Suprapubic skin (tissue), 4 donors: Measurements from ENCODE around the gene MCU. TPM values are rescaled to one million over a fixed set of nuclear protein-coding genes. Genes with fewer than 3 reads are reported as not detected.

Source experiments
- DNase-seq, 2 donors: peaks; one replicate each; pipeline ENCODE4 v3.0.0-alpha.2; 2019; ENCODE audit warnings: low spot score in 2 of 2
- H3K27ac ChIP-seq: fragments of 200-600 bp; sonication (generic); one replicate; pipeline ENCODE4 v1.5.1; 2019
- H3K27me3 ChIP-seq: fragments of 200-600 bp; sonication (generic); one replicate; pipeline ENCODE4 v1.5.1; 2019
- H3K36me3 ChIP-seq: fragments of 200-600 bp; sonication (generic); one replicate; pipeline ENCODE4 v1.5.1; 2019
- H3K4me1 ChIP-seq: fragments of 200-600 bp; sonication (generic); one replicate; pipeline ENCODE4 v1.5.1; 2019
- H3K4me3 ChIP-seq: fragments of 200-600 bp; sonication (generic); one replicate; pipeline ENCODE4 v1.5.1; 2019; ENCODE audit warnings: mild to moderate bottlenecking
- H3K9me3 ChIP-seq: fragments of 200-600 bp; sonication (generic); one replicate; pipeline ENCODE4 v1.5.1; 2019
- CTCF ChIP-seq, 2 donors: fragments of 200-600 bp in 1 of 2; fragments of 450-650 bp in 1 of 2; sonication (generic) in 1 of 2; IDR thresholded peaks; one replicate each; pipeline ENCODE4 v1.5.1; 2016 to 2019; ENCODE audit warnings: antibody characterized with exemption in 2 of 2, mild to moderate bottlenecking in 1 of 2, moderate library complexity in 1 of 2
- EP300 ChIP-seq: sonication (generic); formaldehyde crosslinking; IDR thresholded peaks from one replicate; pipeline ENCODE4 v1.6.1; 2017; ENCODE audit warnings: antibody characterized with exemption
- POLR2A ChIP-seq, 2 donors: fragments of 450-650 bp; IDR thresholded peaks; one replicate each; pipeline ENCODE4 v1.6.1; 2017; ENCODE audit warnings: antibody characterized with exemption in 2 of 2, mild to moderate bottlenecking in 2 of 2, moderate library complexity in 2 of 2
- POLR2AphosphoS5 ChIP-seq, 3 donors: sonication (generic); formaldehyde crosslinking; IDR thresholded peaks; one replicate each; pipeline ENCODE4 v1.6.1; 2017; ENCODE audit warnings: antibody characterized with exemption in 3 of 3
- whole genome bisulfite sequencing: methylation state at CpG from one replicate; pipeline ENCODE4 v1.1.5; 2018; 5-methylcytosine and 5-hydroxymethylcytosine counted together
- total RNA-seq, 4 donors: library from RNA; depleted of rRNA; stranded (reverse); fragments of >200 nt; gene quantifications; one replicate each; pipeline ENCODE4 v1.1.0, GENCODE V29; 2016

Gene MCU
- total RNA-seq, 4 donors from 2014 or later: 28.3 to 31.7 (median 29.7) TPM

- Histone ChIP-seq H3K9me3 (no peaks in the 10 kb centered on the region), H3K4me1 (peaks cover 16% of the 10 kb centered on the region), H3K27me3 (no peaks in the 10 kb centered on the region), H3K36me3 (no peaks in the 10 kb centered on the region), H3K27ac (no peak overlapping the region), H3K4me3 (no peak overlapping the region)
- WGBS: 59% methylated on average over 3 of the region's 3 CpGs
- no peak for DNase-seq
- TF ChIP-seq CTCF (IDR thresholded peaks at IDR 0.05): no peak
- TF ChIP-seq EP300: no peak
- no peak for TF ChIP-seq POLR2AphosphoS5 (IDR thresholded peaks at IDR 0.05)
- TF ChIP-seq POLR2A (IDR thresholded peaks at IDR 0.05): no peak
Observed at GRCh38 chr10:72744566-72744965, 52.6 kb downstream of the MCU start.

- no peak for TF ChIP-seq POLR2AphosphoS5 (IDR thresholded peaks at IDR 0.05)
- no peak for TF ChIP-seq EP300
- no peak for TF ChIP-seq POLR2A (IDR thresholded peaks at IDR 0.05)
- no peak for TF ChIP-seq CTCF (IDR thresholded peaks at IDR 0.05)
- Histone ChIP-seq H3K4me3 (no peak overlapping the region), H3K4me1 (peaks cover 12% of the 10 kb centered on the region), H3K36me3 (no peaks in the 10 kb centered on the region), H3K27me3 (no peaks in the 10 kb centered on the region), H3K27ac (no peak overlapping the region), H3K9me3 (no peaks in the 10 kb centered on the region)
- DNase-seq: no peak
- 36% methylated on average over 3 of the region's 3 CpGs for WGBS
Observed at GRCh38 chr10:72746426-72747363, 54.8 kb downstream of the MCU start.

GRCh38 chr10:72747521-72747920 is 55.6 kb downstream of the MCU start:
- Histone ChIP-seq H3K4me3 (no peak overlapping the region), H3K9me3 (no peaks in the 10 kb centered on the region), H3K4me1 (peaks cover 12% of the 10 kb centered on the region), H3K27me3 (no peaks in the 10 kb centered on the region), H3K27ac (no peak overlapping the region), H3K36me3 (no peaks in the 10 kb centered on the region)
- TF ChIP-seq POLR2A (IDR thresholded peaks at IDR 0.05): no peak
- TF ChIP-seq CTCF (IDR thresholded peaks at IDR 0.05): no peak
- no peak for TF ChIP-seq EP300
- no peak for TF ChIP-seq POLR2AphosphoS5 (IDR thresholded peaks at IDR 0.05)
- WGBS: 94% methylated on average over 8 of the region's 8 CpGs
- no peak for DNase-seq

GRCh38 chr10:72753760-72754231 is 61.9 kb downstream of the MCU start:
- Histone ChIP-seq H3K9me3 (no peaks in the 10 kb centered on the region), H3K36me3 (no peaks in the 10 kb centered on the region), H3K4me1 (no peaks in the 10 kb centered on the region), H3K27me3 (no peaks in the 10 kb centered on the region), H3K4me3 (no peak overlapping the region), H3K27ac (no peak overlapping the region)
- DNase-seq: no peak
- 85% methylated on average over 3 of the region's 3 CpGs for WGBS
- TF ChIP-seq EP300 (no peak), CTCF (IDR thresholded peaks at IDR 0.05) (no peak), POLR2A (IDR thresholded peaks at IDR 0.05) (no peak), POLR2AphosphoS5 (IDR thresholded peaks at IDR 0.05) (no peak)

GRCh38 chr10:72754275-72755032 is 62.5 kb downstream of the MCU start:
- Histone ChIP-seq H3K9me3 (no peaks in the 10 kb centered on the region), H3K27ac (no peak overlapping the region), H3K27me3 (no peaks in the 10 kb centered on the region), H3K4me1 (no peaks in the 10 kb centered on the region), H3K4me3 (no peak overlapping the region), H3K36me3 (no peaks in the 10 kb centered on the region)
- no peak for DNase-seq
- TF ChIP-seq CTCF (IDR thresholded peaks at IDR 0.05): no peak
- no peak for TF ChIP-seq POLR2A (IDR thresholded peaks at IDR 0.05)
- no peak for TF ChIP-seq POLR2AphosphoS5 (IDR thresholded peaks at IDR 0.05)
- TF ChIP-seq EP300: no peak
- WGBS: 89% methylated on average over 2 of the region's 2 CpGs
